ENCODE data around the gene MAGI2.

- TF ChIP-seq POLR2A (IDR thresholded peaks at IDR 0.05) (no peak), EP300 (IDR thresholded peaks at IDR 0.05) (no peak)
- TF ChIP-seq, protein P1, sequence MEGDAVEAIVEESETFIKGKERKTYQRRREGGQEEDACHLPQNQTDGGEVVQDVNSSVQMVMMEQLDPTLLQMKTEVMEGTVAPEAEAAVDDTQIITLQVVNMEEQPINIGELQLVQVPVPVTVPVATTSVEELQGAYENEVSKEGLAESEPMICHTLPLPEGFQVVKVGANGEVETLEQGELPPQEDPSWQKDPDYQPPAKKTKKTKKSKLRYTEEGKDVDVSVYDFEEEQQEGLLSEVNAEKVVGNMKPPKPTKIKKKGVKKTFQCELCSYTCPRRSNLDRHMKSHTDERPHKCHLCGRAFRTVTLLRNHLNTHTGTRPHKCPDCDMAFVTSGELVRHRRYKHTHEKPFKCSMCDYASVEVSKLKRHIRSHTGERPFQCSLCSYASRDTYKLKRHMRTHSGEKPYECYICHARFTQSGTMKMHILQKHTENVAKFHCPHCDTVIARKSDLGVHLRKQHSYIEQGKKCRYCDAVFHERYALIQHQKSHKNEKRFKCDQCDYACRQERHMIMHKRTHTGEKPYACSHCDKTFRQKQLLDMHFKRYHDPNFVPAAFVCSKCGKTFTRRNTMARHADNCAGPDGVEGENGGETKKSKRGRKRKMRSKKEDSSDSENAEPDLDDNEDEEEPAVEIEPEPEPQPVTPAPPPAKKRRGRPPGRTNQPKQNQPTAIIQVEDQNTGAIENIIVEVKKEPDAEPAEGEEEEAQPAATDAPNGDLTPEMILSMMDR (IDR thresholded peaks at IDR 0.05): no peak
Observed at GRCh38 chr7:78261302-78261701, 1192.2 kb downstream of the MAGI2 start.

Data from suprapubic skin (tissue), 3 donors.